GM12872 (cell line): Measurements from ENCODE around the gene OR11A1.

Source experiments
- TF ChIP-seq, protein P1 (sequence below): IDR thresholded peaks from 3 replicates; pipeline ENCODE4 v1.5.1; 2011; ENCODE audit warnings: low read depth, mild to moderate bottlenecking, low read length, moderate library complexity; ENCODE audit not compliant: insufficient read depth

Gene OR11A1

DNA sequence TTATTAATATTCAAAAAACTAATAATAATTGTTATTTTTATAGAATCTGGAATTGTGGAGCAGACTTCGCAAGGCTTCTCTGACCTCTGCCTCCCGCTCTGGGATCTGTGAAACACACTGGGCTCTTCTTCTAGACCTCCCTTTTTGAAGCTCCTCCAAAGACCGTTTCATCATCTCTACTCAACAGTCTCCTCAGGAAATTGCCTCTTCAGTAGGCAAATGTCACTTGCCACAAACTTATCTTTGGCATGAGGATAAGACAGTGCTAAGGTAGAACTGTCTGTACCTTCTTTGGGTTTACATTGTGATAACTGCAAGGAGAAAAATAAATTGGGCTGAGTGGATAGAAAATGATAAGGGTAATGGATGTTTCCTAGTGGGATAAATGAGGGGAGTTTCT, 33.2 kb upstream of the OR11A1 start:
- TF ChIP-seq, protein P1, sequence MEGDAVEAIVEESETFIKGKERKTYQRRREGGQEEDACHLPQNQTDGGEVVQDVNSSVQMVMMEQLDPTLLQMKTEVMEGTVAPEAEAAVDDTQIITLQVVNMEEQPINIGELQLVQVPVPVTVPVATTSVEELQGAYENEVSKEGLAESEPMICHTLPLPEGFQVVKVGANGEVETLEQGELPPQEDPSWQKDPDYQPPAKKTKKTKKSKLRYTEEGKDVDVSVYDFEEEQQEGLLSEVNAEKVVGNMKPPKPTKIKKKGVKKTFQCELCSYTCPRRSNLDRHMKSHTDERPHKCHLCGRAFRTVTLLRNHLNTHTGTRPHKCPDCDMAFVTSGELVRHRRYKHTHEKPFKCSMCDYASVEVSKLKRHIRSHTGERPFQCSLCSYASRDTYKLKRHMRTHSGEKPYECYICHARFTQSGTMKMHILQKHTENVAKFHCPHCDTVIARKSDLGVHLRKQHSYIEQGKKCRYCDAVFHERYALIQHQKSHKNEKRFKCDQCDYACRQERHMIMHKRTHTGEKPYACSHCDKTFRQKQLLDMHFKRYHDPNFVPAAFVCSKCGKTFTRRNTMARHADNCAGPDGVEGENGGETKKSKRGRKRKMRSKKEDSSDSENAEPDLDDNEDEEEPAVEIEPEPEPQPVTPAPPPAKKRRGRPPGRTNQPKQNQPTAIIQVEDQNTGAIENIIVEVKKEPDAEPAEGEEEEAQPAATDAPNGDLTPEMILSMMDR, result no peak

DNA sequence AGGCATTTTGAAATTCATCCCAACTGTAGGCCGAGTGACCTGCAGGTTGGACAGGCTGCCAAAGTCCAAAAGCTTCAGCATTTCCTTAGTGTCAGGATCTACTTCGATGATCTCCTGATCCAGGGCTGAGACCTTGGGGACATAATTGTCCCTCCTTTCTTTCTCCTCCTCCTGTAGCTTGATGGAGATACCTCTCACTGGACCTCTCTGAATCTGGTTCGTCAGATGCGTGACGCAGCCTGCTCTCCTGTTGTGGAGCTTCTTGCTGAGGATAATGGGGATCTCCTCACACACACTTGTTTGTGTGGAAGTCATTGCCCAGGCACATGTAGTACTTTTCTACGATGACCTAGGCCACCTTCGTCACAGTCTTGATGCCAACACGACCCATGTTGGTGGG, 32.4 kb upstream of the OR11A1 start:
- TF ChIP-seq, protein P1, result no peak

DNA sequence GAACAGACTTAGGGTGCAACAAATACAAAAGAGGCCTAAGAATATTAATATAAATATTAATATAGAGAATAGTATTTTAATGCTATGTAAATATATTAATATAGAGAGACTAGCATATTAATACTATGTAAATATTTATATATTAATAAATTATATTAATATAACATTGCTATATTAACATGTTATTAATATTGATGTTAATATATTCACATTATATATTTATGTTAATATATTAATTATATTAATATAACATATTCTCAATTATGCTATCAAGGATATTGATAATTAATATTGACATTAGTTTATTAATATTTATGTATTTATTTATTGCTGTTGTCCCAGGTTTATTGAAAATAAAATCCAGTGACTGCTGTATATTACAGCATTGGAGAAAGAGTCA, 32.0 kb upstream of the OR11A1 start:
- TF ChIP-seq, protein P1, result no peak

DNA sequence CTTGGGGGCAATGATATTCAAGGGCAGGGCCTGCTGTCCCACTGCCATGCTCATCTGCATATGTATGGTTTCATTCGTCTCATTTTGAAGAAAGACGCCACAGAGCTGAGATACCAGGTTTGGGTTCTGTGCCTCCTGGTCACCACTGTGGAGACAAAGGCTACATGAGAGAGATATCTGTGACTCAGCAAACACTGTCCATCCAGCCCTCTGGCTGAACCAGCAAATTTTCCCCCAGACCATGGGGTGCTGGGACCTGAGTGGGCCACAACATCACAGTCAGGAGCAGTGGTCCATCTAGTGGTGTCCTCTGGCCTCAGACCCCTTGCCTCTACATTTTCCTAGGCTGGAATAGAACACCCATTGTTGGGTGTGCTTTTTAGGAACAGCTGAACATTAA, 30.8 kb upstream of the OR11A1 start, which contains the start of gene MAS1L:
Gene MAS1L, minus strand, starts transcription at position 297 of the 400 bp plus-strand sequence. Its CDS starts 54 bp downstream, at position 243.
- TF ChIP-seq, protein P1, result no peak

DNA sequence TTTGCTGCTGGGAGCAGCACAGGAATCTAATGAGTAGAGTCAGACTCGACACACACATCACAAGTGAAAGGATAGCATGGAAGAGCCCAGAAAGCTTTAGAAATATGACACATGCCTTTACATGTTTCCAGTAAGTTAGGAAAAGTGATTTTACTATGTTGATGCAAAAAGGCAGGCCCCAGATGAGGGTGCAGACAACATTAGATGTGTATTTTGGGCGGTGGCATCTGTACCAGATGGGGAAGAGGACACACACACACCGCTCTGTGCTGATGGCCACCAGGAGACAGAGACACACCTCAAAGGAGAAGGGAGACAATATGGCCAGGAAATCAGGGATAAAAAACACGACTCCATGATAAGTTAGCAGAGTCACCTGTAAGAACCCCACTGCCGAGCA, 30.3 kb upstream of the OR11A1 start:
- TF ChIP-seq, protein P1, result no peak

GRCh38 chr6:29486577-29486976, 29.7 kb upstream of the OR11A1 start:
- TF ChIP-seq, protein P1, result no peak

- TF ChIP-seq, protein P1, result no peak
Measured at GRCh38 chr6:29483735-29484134, 26.9 kb upstream of the OR11A1 start.

DNA sequence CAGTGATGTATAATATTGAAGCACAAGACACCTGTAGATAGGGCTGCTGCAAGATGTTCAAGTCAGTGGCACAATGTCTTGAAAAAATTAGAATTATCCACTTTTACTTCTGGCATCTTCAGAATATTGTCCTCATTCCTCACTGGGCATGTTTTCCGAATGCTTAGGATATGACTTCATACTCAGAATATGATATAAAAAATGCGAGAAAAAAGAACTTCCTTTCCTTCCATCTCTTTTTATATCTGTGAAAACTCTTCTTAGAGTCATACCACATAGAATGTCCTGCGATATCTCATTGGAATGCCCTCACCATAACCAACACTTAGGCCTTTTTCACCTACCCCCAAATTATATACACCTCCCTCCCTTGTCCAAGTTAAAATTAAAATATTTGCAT, 26.3 kb upstream of the OR11A1 start:
- TF ChIP-seq, protein P1, result no peak
